GM18508 (cell line): Measurements from ENCODE around the gene TSPAN5.

Experiments
- ATAC-seq: cut with Tn5 transposase; IDR thresholded peaks from one replicate; pipeline ENCODE4 v1.9.1; 2021; ENCODE audit warnings: moderate number of reproducible peaks; ENCODE audit not compliant: insufficient read depth, unreplicated experiment

Gene TSPAN5

DNA sequence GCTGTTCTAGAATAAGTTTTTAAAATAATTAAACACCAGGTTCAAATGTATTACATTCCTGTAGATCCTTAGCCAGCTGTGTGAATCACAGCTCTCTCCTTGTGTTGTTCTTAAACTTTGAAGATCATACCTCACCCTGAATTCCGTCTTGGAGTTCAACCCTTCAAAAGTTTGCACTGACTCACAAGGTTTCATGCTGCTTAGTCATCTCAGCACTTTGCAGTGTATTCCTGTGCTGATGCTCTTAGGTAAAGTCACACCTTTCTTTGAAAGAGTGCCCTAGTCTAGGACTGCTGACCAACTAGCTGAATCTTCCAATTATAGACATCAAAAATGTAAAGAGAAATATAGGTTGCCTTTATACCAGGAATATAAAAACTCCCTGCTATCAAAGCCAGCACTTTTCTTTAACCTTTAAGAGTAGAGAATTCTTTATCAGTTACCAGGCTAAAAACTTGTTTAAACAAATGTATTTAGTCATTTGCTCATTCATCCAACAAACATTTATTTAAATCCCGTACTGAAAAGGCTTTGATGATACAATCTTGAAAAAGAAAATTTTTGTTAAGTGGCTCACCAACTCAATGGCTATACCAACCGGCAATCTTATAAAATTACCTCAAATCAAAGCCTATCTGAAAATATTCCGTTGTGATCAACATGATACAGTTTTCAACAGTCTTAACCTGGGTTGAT, 227.6 kb downstream of the TSPAN5 start:
- ATAC-seq: no peak

DNA sequence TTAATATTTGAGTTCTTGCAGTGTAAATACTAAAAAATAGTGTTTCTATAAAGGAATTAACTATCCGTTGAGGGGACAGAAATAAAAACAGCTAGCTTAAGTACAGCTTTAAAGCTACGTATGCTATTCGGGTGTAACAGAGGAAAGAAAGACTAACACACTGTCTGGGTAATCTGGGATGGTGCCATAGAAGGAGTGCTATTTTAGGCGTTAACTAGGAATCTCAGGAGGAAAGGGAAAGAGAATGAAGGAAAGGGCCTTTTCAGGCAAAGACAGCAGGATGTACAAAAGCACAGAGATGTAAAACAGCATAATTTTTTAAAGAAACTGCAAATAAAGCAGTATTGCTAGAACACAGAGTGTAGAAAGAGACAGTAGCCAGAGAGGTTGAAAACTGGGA, 235.4 kb downstream of the TSPAN5 start:
- ATAC-seq: no peak

DNA sequence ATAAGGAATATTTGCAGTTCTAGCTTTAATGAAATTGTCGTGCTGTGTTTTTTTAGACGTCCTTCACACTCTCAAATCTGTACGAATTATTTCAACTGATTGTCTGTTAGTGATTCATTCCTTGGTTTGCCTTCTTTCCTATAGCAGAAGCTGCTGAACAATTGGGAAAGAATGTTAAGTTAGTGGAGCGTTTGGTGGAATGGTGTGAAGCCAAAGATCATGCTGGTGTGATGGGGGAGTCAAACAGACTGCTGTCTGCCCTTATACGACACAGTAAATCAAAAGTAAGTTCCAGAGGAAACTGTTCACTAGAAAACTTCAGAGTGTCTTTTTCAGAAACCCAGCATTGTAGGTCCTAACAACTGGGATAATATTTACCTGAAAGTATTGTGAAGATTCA, 237.3 kb downstream of the TSPAN5 start:
- ATAC-seq: no peak
